Measurements from ENCODE around the gene TTLL11.
A peak's percentile ranks its signal among the peaks of the same experiment; 100 is the strongest.

TTLL11 gene

DNA sequence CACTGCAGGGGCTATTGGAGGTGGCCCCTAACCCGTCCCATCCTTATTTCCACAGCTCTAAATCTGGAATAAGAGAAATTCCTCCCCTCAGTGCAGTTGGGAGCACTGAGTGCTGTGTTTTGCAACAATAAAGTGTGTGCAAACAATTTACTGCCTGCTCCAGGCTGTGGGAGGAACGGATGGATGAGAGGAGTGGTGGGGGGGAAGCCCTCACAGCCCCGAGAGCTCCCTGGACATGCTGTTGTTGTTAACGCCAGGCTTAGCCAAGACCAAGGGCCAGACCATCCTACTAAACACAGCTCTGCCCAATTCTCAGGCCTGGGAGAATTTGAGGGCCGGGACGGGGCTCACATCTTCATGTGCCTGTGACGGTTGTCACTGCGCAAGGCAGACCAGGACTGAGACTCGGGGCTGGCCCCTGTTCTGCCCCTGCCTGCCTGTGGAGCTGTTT is 241.4 kb downstream of the TTLL11 start:
- Histone ChIP-seq H3K4me1 (no peaks in the 10 kb centered on the region), H2AFZ (no peak overlapping the region), H3K27ac (no peak overlapping the region), H3K9ac (no peak overlapping the region), H3K27me3 (ENCODE audit: control insufficient read depth, insufficient read depth, low read length) (no peaks in the 10 kb centered on the region), H3K4me2 (ENCODE audit: low read length) (no peak overlapping the region), H3K4me3 (ENCODE audit: low read depth, low read length) (no peak overlapping the region), H3K9me3 (ENCODE audit: control insufficient read depth, low read length) (peaks cover 4% of the 10 kb centered on the region), H3K79me2 (no peaks in the 10 kb centered on the region), H3K36me3 (ENCODE audit: control insufficient read depth, insufficient read depth, low read length) (no peaks in the 10 kb centered on the region)
- TF ChIP-seq, protein P1, sequence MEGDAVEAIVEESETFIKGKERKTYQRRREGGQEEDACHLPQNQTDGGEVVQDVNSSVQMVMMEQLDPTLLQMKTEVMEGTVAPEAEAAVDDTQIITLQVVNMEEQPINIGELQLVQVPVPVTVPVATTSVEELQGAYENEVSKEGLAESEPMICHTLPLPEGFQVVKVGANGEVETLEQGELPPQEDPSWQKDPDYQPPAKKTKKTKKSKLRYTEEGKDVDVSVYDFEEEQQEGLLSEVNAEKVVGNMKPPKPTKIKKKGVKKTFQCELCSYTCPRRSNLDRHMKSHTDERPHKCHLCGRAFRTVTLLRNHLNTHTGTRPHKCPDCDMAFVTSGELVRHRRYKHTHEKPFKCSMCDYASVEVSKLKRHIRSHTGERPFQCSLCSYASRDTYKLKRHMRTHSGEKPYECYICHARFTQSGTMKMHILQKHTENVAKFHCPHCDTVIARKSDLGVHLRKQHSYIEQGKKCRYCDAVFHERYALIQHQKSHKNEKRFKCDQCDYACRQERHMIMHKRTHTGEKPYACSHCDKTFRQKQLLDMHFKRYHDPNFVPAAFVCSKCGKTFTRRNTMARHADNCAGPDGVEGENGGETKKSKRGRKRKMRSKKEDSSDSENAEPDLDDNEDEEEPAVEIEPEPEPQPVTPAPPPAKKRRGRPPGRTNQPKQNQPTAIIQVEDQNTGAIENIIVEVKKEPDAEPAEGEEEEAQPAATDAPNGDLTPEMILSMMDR (IDR thresholded peaks at IDR 0.05) = no peak

DNA sequence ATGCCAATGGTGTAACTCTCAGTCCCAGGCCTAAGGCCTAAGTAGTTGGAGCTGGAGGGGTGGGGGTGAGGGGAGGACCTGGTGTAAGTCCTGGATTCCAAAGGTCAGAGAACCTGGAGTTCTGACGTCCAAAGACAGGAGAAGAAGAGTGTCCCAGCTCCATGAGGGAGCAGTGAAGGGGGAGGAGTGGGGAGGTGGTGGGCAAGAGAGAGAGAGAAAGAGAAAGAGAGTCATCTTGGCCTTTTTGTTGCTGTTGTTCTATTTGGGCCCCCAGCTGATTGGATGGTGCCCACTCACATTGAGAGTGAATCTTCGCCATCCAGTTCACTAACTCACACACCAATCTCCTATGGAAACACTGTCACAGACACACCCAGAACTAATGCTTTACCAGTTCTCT is 242.7 kb downstream of the TTLL11 start:
- H3K9me3 ChIP-seq (ENCODE audit: control insufficient read depth, low read length) = peaks cover 4% of the 10 kb centered on the region
- H3K4me3 ChIP-seq (ENCODE audit: low read depth, low read length) = no peak overlapping the region
- no peak overlapping the region for H3K4me2 ChIP-seq (ENCODE audit: low read length)
- H3K9ac ChIP-seq = no peak overlapping the region
- TF ChIP-seq, protein P1 (IDR thresholded peaks at IDR 0.05) = no peak
- no peak overlapping the region for H3K27ac ChIP-seq
- no peaks in the 10 kb centered on the region for H3K4me1 ChIP-seq
- no peaks in the 10 kb centered on the region for H3K27me3 ChIP-seq (ENCODE audit: control insufficient read depth, insufficient read depth, low read length)
- H3K36me3 ChIP-seq (ENCODE audit: control insufficient read depth, insufficient read depth, low read length) = no peaks in the 10 kb centered on the region
- H2AFZ ChIP-seq = no peak overlapping the region
- no peaks in the 10 kb centered on the region for H3K79me2 ChIP-seq

DNA sequence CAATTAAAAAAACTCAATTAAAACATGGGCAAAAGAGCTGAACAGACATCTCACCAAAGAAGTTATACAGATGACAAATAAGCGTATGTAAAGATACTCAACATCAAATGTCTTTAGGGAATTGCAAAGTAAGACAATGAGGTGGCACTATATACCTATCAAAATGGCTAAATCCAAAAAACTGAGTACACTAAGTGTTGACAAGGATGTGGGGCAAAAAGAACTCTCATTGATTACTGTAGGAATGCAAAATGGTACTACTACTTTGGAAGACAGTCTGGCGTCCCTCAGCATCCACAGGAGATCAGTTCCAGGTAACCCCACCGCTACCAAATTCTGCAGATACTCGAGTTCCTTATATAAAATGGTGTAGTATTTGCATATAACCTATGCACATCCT is 243.6 kb downstream of the TTLL11 start:
- Histone ChIP-seq H3K4me1 (no peaks in the 10 kb centered on the region), H3K27ac (no peak overlapping the region), H3K36me3 (ENCODE audit: control insufficient read depth, insufficient read depth, low read length) (no peaks in the 10 kb centered on the region), H3K27me3 (ENCODE audit: control insufficient read depth, insufficient read depth, low read length) (no peaks in the 10 kb centered on the region), H3K9ac (no peak overlapping the region), H3K4me3 (ENCODE audit: low read depth, low read length) (no peak overlapping the region), H3K9me3 (ENCODE audit: control insufficient read depth, low read length) (peaks cover 4% of the 10 kb centered on the region), H3K4me2 (ENCODE audit: low read length) (no peak overlapping the region), H3K79me2 (no peaks in the 10 kb centered on the region), H2AFZ (no peak overlapping the region)
- TF ChIP-seq, protein P1 (IDR thresholded peaks at IDR 0.05) = no peak

DNA sequence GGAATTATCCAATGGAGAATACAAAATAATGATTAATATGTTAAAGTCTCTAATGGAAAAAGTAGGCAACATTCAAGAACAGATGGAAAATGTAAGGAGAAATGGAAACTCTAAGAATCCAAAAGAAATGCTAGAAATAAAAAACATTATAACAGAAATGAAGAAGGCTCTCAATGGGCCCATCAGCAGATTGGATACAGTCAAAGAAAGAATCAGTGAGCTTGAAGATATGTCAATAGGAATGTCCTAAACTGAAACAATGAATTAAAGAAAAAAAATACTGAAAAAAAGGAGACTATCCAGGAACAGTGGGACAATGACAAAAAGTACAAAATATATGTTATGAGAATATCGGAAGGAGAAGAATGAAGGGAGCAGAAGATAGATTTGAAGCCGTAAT is 248.5 kb downstream of the TTLL11 start:
- H3K4me3 ChIP-seq (ENCODE audit: low read depth, low read length) = no peak overlapping the region
- no peaks in the 10 kb centered on the region for H3K27me3 ChIP-seq (ENCODE audit: control insufficient read depth, insufficient read depth, low read length)
- no peaks in the 10 kb centered on the region for H3K79me2 ChIP-seq
- peaks cover 4% of the 10 kb centered on the region for H3K9me3 ChIP-seq (ENCODE audit: control insufficient read depth, low read length)
- TF ChIP-seq, protein P1 (IDR thresholded peaks at IDR 0.05) = no peak
- no peak overlapping the region for H3K9ac ChIP-seq
- H3K4me1 ChIP-seq = no peaks in the 10 kb centered on the region
- no peaks in the 10 kb centered on the region for H3K36me3 ChIP-seq (ENCODE audit: control insufficient read depth, insufficient read depth, low read length)
- H2AFZ ChIP-seq = no peak overlapping the region
- H3K4me2 ChIP-seq (ENCODE audit: low read length) = no peak overlapping the region
- H3K27ac ChIP-seq = peak overlapping the region; percentile 66

DNA sequence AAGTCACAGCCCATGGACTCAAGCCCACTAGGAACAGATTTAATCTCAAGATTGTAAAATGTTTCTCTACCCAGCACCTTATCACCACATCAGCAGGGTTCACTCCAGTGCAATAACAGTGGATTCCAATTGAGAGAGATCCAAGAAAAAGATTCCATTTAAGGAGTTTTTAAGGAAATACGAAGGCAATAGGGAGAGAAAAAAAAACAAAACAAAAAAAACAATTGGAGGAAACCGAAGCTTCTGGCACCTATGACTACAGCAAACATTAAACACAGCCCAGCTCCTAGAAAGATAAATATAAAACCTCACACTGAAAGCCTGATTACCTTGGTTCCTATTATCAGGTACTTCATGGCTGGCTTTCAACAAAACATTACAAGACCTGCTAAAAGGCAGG is 249.0 kb downstream of the TTLL11 start:
- H3K9ac ChIP-seq = no peak overlapping the region
- peaks cover 3% of the 10 kb centered on the region for H3K9me3 ChIP-seq (ENCODE audit: control insufficient read depth, low read length)
- no peaks in the 10 kb centered on the region for H3K36me3 ChIP-seq (ENCODE audit: control insufficient read depth, insufficient read depth, low read length)
- TF ChIP-seq, protein P1 (IDR thresholded peaks at IDR 0.05) = no peak
- no peak overlapping the region for H3K4me3 ChIP-seq (ENCODE audit: low read depth, low read length)
- no peaks in the 10 kb centered on the region for H3K79me2 ChIP-seq
- peak overlapping the region; percentile 66 for H3K27ac ChIP-seq
- no peak overlapping the region for H2AFZ ChIP-seq
- no peak overlapping the region for H3K4me2 ChIP-seq (ENCODE audit: low read length)
- H3K4me1 ChIP-seq = no peaks in the 10 kb centered on the region
- H3K27me3 ChIP-seq (ENCODE audit: control insufficient read depth, insufficient read depth, low read length) = no peaks in the 10 kb centered on the region
